Upper lobe of right lung (tissue), 1 donor: ENCODE data around the gene CELF6. TPM values are rescaled to one million over a fixed set of nuclear protein-coding genes. Genes with fewer than 3 reads are reported as not detected.

Experiments
- ATAC-seq: fragments of 200-7000 bp; cut with Tn5 transposase; one replicate; pipeline ENCODE4 v1.9.1; 2020; ENCODE audit warnings: mild to moderate bottlenecking, moderate library complexity
- DNase-seq: peaks from one replicate; pipeline ENCODE4 v3.0.0-alpha.2; 2020
- H3K27ac ChIP-seq: fragments of 200-600 bp; one replicate; pipeline ENCODE4 v1.8.0; 2022
- H3K27me3 ChIP-seq: fragments of 200-600 bp; one replicate; pipeline ENCODE4 v1.8.0; 2022; ENCODE audit warnings: mild to moderate bottlenecking
- H3K36me3 ChIP-seq: fragments of 200-600 bp; one replicate; pipeline ENCODE4 v1.8.0; 2022
- H3K4me1 ChIP-seq: fragments of 200-600 bp; one replicate; pipeline ENCODE4 v1.8.0; 2022
- H3K4me3 ChIP-seq: fragments of 200-600 bp; one replicate; pipeline ENCODE4 v1.8.0; 2022; ENCODE audit warnings: mild to moderate bottlenecking
- H3K9me3 ChIP-seq: fragments of 200-600 bp; one replicate; pipeline ENCODE4 v1.8.0; 2022
- CTCF ChIP-seq: fragments of 200-600 bp; IDR thresholded peaks from one replicate; pipeline ENCODE4 v1.8.0; 2022; ENCODE audit warnings: antibody characterized with exemption
- intact Hi-C: fragments of 100-400 bp; cut with DNase I; formaldehyde crosslinking; loops from one replicate; pipeline ENCODE4 v1.11.0; 2022
- total RNA-seq: library from RNA; stranded (reverse); fragmentation: NEBNext Ultra II Directional; extraction: Animal tissue kit (Norgen Biotek cat#: 25700); gene quantifications from one replicate; pipeline ENCODE4 v1.2.1, GENCODE V29; 2021
- donor health status: DM: no; HTN: yes; CAD: no; lungs with severe emphysema.

Gene CELF6
- total RNA-seq, 1 donor from 2014 or later, result 5.4 TPM

GRCh38 chr15:72358650-72359171, 38.8 kb upstream of the CELF6 start:
- H3K4me3 ChIP-seq, result no peak overlapping the region
- no peak overlapping the region for H3K27ac ChIP-seq
- no peak for TF ChIP-seq CTCF
- no peaks in the 10 kb centered on the region for H3K27me3 ChIP-seq
- peak; percentile 80 for DNase-seq
- intact Hi-C loops, result no loop called here
- H3K36me3 ChIP-seq, result peaks cover 40% of the 10 kb centered on the region
- peak; percentile 95 for ATAC-seq
- H3K9me3 ChIP-seq, result no peaks in the 10 kb centered on the region
- peaks cover 19% of the 10 kb centered on the region for H3K4me1 ChIP-seq

- Histone ChIP-seq H3K4me3 (no peak overlapping the region), H3K27me3 (no peaks in the 10 kb centered on the region), H3K27ac (no peak overlapping the region), H3K9me3 (no peaks in the 10 kb centered on the region), H3K36me3 (peaks cover 42% of the 10 kb centered on the region), H3K4me1 (peaks cover 19% of the 10 kb centered on the region)
- ATAC-seq (no peak), DNase-seq (no peak)
- TF ChIP-seq CTCF, result no peak
- intact Hi-C loops, result no loop called here
These were observed 38.2 kb upstream of the CELF6 start for GRCh38 chr15:72358121-72358520.

- DNase-seq (no peak), ATAC-seq (no peak)
- no peaks in the 10 kb centered on the region for H3K27me3 ChIP-seq
- no peaks in the 10 kb centered on the region for H3K9me3 ChIP-seq
- intact Hi-C loops, result no loop called here
- no peak overlapping the region for H3K4me3 ChIP-seq
- H3K4me1 ChIP-seq, result peaks cover 17% of the 10 kb centered on the region
- H3K27ac ChIP-seq, result no peak overlapping the region
- H3K36me3 ChIP-seq, result peaks cover 73% of the 10 kb centered on the region
- no peak for TF ChIP-seq CTCF
These were observed 34.5 kb upstream of the CELF6 start for GRCh38 chr15:72354496-72354895.

- no peak overlapping the region for H3K4me3 ChIP-seq
- no peaks in the 10 kb centered on the region for H3K9me3 ChIP-seq
- ATAC-seq (no peak), DNase-seq (no peak)
- TF ChIP-seq CTCF, result no peak
- H3K4me1 ChIP-seq, result peaks cover 7% of the 10 kb centered on the region
- peaks cover 86% of the 10 kb centered on the region for H3K36me3 ChIP-seq
- no peaks in the 10 kb centered on the region for H3K27me3 ChIP-seq
- H3K27ac ChIP-seq, result no peak overlapping the region
- intact Hi-C loops, result no loop called here
These were observed 33.3 kb upstream of the CELF6 start for GRCh38 chr15:72353266-72353665.

- H3K4me1 ChIP-seq, result no peaks in the 10 kb centered on the region
- no peaks in the 10 kb centered on the region for H3K9me3 ChIP-seq
- intact Hi-C loops, result no loop called here
- no peak for DNase-seq
- peaks cover 77% of the 10 kb centered on the region for H3K36me3 ChIP-seq
- H3K27me3 ChIP-seq, result no peaks in the 10 kb centered on the region
- no peak for TF ChIP-seq CTCF
- ATAC-seq, result no peak
- no peak overlapping the region for H3K4me3 ChIP-seq
- no peak overlapping the region for H3K27ac ChIP-seq
These were observed 25.8 kb upstream of the CELF6 start for GRCh38 chr15:72345806-72346205.

GRCh38 chr15:72345280-72345679, 25.3 kb upstream of the CELF6 start:
- no peaks in the 10 kb centered on the region for H3K9me3 ChIP-seq
- DNase-seq, result no peak
- peak; percentile 21 for ATAC-seq
- H3K4me1 ChIP-seq, result no peaks in the 10 kb centered on the region
- TF ChIP-seq CTCF, result no peak
- no peak overlapping the region for H3K4me3 ChIP-seq
- intact Hi-C loops, result no loop called here
- H3K36me3 ChIP-seq, result peaks cover 72% of the 10 kb centered on the region
- no peak overlapping the region for H3K27ac ChIP-seq
- no peaks in the 10 kb centered on the region for H3K27me3 ChIP-seq
